Measurements from ENCODE around the gene ZAP70. TPM values are rescaled to one million over a fixed set of nuclear protein-coding genes. Genes with fewer than 3 reads are reported as not detected.

ZAP70 gene
- total RNA-seq, 2 donors from 2014 or later: 8.3 to 10.4 TPM

DNA sequence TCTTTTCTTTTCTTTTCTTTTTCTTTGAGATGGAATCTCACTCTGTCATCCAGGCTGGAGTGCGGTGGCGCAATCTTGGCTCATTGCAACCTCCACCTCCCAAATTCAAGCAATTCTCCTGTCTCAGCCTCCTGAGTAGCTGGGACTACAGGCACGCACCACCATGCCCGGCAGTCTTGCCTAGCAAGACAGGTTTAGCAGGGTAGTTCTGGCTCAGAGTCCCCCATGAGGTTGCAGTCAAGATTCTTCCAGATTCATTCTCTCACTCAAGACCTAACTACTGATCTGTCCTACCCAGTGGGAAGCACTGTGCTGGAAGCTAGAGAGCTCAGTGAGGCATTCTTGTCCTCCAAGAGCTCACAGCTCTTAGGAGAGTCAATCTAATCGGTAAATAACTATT is 17.6 kb upstream of the ZAP70 start:
- H3K4me3 ChIP-seq (ENCODE audit: low read length): no peak overlapping the region
- Mint-ChIP-seq H3K36me3 (ENCODE audit: low read depth) (no peaks in the 10 kb centered on the region), H3K27ac (no peak overlapping the region), H3K4me3 (no peak overlapping the region), H3K9me3 (no peaks in the 10 kb centered on the region), H3K4me1 (peaks cover 30% of the 10 kb centered on the region), H3K27me3 (ENCODE audit: insufficient read depth) (no peaks in the 10 kb centered on the region)
- WGBS, 2 experiments (ENCODE audit: insufficient coverage in 1 of 2, insufficient read length in 1 of 2): 89 to 100% methylated on average over 4 to 5 of the region's 5 CpGs
- no peak overlapping the region for H3K9ac ChIP-seq (ENCODE audit: extremely low read depth, low read length, poor library complexity, severe bottlenecking)
- no peak overlapping the region for H3K27ac ChIP-seq (ENCODE audit: low read depth, low read length)
- TF ChIP-seq, protein P1, sequence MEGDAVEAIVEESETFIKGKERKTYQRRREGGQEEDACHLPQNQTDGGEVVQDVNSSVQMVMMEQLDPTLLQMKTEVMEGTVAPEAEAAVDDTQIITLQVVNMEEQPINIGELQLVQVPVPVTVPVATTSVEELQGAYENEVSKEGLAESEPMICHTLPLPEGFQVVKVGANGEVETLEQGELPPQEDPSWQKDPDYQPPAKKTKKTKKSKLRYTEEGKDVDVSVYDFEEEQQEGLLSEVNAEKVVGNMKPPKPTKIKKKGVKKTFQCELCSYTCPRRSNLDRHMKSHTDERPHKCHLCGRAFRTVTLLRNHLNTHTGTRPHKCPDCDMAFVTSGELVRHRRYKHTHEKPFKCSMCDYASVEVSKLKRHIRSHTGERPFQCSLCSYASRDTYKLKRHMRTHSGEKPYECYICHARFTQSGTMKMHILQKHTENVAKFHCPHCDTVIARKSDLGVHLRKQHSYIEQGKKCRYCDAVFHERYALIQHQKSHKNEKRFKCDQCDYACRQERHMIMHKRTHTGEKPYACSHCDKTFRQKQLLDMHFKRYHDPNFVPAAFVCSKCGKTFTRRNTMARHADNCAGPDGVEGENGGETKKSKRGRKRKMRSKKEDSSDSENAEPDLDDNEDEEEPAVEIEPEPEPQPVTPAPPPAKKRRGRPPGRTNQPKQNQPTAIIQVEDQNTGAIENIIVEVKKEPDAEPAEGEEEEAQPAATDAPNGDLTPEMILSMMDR (conservative IDR thresholded peaks at IDR 0.05): no peak
- H3K4me1 ChIP-seq (ENCODE audit: control insufficient read depth, insufficient read depth, low read length): peaks cover 2% of the 10 kb centered on the region
- H3K27me3 ChIP-seq (ENCODE audit: control insufficient read depth, insufficient read depth, low read length, poor library complexity, severe bottlenecking): no peaks in the 10 kb centered on the region
- no peaks in the 10 kb centered on the region for H3K36me3 ChIP-seq (ENCODE audit: control insufficient read depth, insufficient read depth, low read length)
- DNase-seq: peak; percentile 44
- H3K9me3 ChIP-seq (ENCODE audit: control insufficient read depth, low read length): no peaks in the 10 kb centered on the region

DNA sequence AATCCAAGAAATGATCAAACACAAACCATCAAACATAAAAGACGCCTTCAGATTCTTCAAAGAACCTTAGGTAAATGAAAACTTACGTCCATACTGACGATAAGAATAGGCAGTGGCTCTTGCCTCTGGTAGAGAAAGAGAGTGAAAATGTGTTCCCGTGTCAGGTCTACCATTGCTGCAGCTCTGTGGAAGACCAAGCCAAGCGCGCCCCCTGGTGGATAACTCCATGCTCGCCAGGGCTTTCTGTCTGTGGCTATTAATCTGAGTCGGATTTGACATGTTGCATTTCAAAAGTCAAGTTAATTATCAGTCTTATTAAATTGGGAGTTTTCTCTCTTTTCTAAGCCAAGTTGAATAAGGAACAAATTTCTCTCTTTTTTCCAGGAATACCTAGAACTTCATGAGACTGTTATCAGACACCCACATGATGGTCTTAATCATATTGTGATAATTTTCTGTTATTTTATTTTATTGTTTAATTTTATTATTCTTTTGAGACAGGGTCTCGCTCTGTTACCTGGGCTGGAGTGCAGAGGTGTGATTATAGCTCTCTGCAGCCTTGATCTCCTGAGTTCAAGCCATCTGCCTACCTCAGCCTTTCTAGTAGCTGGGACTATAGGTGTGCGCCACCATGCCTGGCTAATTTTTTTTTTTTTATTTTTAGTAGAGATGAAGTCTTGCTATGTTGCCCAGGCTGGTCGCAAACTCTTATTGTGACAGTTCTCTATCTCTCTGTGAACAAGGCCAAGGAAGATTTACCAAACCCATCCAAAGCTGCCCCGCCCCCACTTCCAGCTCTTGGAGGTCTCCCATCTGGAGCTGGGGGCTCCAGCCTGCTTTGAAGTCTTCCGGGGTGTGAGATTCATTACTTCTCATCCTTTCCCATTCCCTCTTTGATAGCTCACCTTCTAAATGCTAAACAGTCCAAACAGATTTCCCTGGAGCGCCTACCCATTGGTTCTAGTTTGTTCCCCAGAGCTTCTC is 15.8 kb upstream of the ZAP70 start:
- Mint-ChIP-seq H3K27ac (no peak overlapping the region), H3K4me3 (no peak overlapping the region), H3K9me3 (no peaks in the 10 kb centered on the region), H3K27me3 (ENCODE audit: insufficient read depth) (no peaks in the 10 kb centered on the region), H3K36me3 (ENCODE audit: low read depth) (no peaks in the 10 kb centered on the region), H3K4me1 (peaks cover 23% of the 10 kb centered on the region)
- peaks cover 2% of the 10 kb centered on the region for H3K4me1 ChIP-seq (ENCODE audit: control insufficient read depth, insufficient read depth, low read length)
- DNase-seq: peak; percentile 96
- no peaks in the 10 kb centered on the region for H3K36me3 ChIP-seq (ENCODE audit: control insufficient read depth, insufficient read depth, low read length)
- H3K27ac ChIP-seq (ENCODE audit: low read depth, low read length): no peak overlapping the region
- H3K9me3 ChIP-seq (ENCODE audit: control insufficient read depth, low read length): no peaks in the 10 kb centered on the region
- H3K27me3 ChIP-seq (ENCODE audit: control insufficient read depth, insufficient read depth, low read length, poor library complexity, severe bottlenecking): no peaks in the 10 kb centered on the region
- no peak overlapping the region for H3K4me3 ChIP-seq (ENCODE audit: low read length)
- 34 to 39% methylated on average over 5 to 14 of the region's 14 CpGs for WGBS, 2 experiments (ENCODE audit: insufficient coverage in 1 of 2, insufficient read length in 1 of 2)
- TF ChIP-seq, protein P1 (conservative IDR thresholded peaks at IDR 0.05): peak; percentile 98
- no peak overlapping the region for H3K9ac ChIP-seq (ENCODE audit: extremely low read depth, low read length, poor library complexity, severe bottlenecking)

DNA sequence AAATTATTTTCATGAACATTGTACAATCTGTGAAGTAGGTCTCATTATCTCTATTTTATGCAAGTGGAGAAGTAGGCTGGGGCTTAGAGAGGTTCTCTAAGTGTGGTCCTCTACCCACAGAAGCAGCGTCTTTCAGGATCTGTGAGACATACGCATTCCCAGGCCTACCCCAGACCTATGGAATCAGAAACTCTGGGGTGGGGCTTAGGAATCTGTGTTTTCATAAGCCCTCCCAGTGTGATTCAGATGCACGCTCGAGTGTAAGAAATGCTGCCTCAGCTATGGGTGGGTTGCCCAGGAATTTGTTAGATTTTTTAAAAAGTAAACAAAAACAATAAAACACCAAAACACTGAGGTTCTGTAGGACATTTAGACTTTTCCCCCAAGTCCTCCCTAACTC is 14.8 kb upstream of the ZAP70 start:
- Mint-ChIP-seq H3K36me3 (ENCODE audit: low read depth) (no peaks in the 10 kb centered on the region), H3K27me3 (ENCODE audit: insufficient read depth) (no peaks in the 10 kb centered on the region), H3K27ac (no peak overlapping the region), H3K9me3 (no peaks in the 10 kb centered on the region), H3K4me3 (no peak overlapping the region), H3K4me1 (peaks cover 23% of the 10 kb centered on the region)
- Histone ChIP-seq H3K4me1 (ENCODE audit: control insufficient read depth, insufficient read depth, low read length) (peaks cover 2% of the 10 kb centered on the region), H3K36me3 (ENCODE audit: control insufficient read depth, insufficient read depth, low read length) (no peaks in the 10 kb centered on the region), H3K27me3 (ENCODE audit: control insufficient read depth, insufficient read depth, low read length, poor library complexity, severe bottlenecking) (no peaks in the 10 kb centered on the region), H3K9ac (ENCODE audit: extremely low read depth, low read length, poor library complexity, severe bottlenecking) (no peak overlapping the region), H3K9me3 (ENCODE audit: control insufficient read depth, low read length) (no peaks in the 10 kb centered on the region), H3K4me3 (ENCODE audit: low read length) (no peak overlapping the region), H3K27ac (ENCODE audit: low read depth, low read length) (no peak overlapping the region)
- WGBS, 2 experiments (ENCODE audit: insufficient coverage in 1 of 2, insufficient read length in 1 of 2): 92% methylated on average over 4 of the region's 4 CpGs; no CpG with 5 or more reads in 1 of the 2 experiments
- no peak for DNase-seq
- TF ChIP-seq, protein P1 (conservative IDR thresholded peaks at IDR 0.05): no peak

All from endodermal cell (in vitro differentiated cells).